Stimulated activated CD8-positive, alpha-beta memory T cell treated with anti-CD3 and anti-CD28 coated beads, Interleukin-2, amount 100 ng/mL, for 1 hour (primary cell): ENCODE measurements around the gene PDZRN4.
"Not testable (repeated sequence)": the region's sequence is repeated elsewhere in the genome, so short reads cannot be mapped to it uniquely, and the experiment has no call there.

Experiments
- DNase-seq, 2 donors: peaks; one replicate each; pipeline ENCODE4 v3.0.0-alpha.2; 2020; ENCODE audit warnings: low read depth in 2 of 2

PDZRN4 gene

DNA sequence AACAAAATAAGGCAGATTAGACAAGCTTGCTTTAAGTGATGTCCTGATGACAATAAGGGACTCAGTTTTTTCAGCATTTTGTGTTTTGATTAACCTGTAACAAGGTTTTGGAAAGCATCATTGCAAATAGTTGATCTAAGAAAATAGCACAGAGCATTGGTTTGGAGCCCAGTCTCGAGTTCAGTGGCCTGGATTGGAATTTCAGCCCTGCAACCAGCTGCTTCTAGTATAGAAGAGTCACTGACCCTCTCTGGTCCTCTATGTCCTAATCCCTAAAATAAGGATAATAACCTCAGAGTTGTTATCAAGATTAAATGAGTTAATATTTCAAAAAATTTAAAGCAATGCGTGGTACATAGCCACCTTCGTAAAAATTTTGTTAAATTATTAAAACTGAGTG lies 25.5 kb downstream of the PDZRN4 start:
- no peak for DNase-seq

DNA sequence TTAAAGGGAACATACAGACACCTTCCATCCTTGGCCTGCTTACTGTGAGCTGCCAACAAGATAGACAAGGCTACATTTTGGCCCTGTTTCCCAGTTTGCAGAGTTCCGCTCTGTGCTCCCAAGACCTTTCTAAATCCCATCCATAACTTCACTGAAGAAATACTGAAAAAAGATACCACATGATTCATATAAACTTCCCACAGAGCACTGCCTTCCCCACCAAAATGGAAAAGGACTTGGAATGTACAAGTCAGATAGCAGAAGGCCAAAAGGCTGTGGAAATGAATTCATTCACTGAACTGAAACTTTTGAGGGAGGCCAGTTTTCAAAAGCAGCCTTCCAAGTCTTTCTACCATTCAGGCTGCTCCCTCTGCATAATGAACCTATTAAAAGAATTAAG lies 29.6 kb downstream of the PDZRN4 start:
- no peak for DNase-seq

DNA sequence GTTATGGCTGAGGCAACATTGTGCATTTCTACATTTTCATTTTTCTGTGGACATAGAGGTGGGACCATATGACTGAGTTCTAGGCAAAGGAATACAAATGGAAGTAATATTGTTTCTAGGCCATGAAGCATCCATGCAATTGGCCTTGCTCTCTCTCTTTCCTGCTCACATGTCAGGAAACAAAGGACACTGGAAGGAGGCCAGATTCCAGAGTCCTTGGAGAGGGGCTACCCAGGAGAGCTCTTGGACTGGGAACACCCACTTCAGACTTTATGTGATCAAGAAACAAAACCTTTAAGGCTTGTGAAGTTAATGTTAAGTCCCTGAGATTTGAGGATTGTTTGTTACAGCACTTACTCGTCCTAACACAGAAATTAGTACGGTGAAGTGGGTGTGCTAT lies 32.8 kb downstream of the PDZRN4 start:
- no peak for DNase-seq

- DNase-seq = no peak
Observed at GRCh38 chr12:41221491-41221890, 33.4 kb downstream of the PDZRN4 start.

GRCh38 chr12:41223600-41223999 lies 35.5 kb downstream of the PDZRN4 start:
- DNase-seq = no peak

GRCh38 chr12:41224066-41224465 lies 35.9 kb downstream of the PDZRN4 start:
- DNase-seq = no peak

GRCh38 chr12:41225179-41225578 lies 37.1 kb downstream of the PDZRN4 start:
- no peak for DNase-seq

- DNase-seq = no peak
Observed at GRCh38 chr12:41228066-41228820, 40.1 kb downstream of the PDZRN4 start.

DNA sequence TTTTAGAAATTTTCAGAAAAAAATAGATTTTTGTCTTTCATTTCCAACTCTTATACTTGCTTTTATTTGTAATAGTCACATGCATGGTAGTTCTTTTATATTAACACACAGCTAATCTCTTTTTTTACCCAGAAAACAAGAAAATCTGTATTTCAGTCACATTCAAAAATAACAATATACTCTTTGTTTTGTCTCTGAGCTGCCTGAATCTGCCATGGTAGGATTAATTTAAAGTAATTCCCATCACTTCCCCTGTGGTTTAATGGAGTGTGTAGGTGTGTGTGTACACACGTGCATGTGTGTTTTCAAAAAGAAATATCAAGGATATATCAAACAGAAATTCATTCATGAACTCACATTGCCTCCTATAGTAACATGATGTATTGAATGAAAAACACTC lies 42.6 kb downstream of the PDZRN4 start:
- no peak for DNase-seq

- no peak for DNase-seq
Observed at GRCh38 chr12:41234692-41235091, 46.6 kb downstream of the PDZRN4 start.

GRCh38 chr12:41242603-41243002 lies 54.5 kb downstream of the PDZRN4 start:
- no peak for DNase-seq

DNA sequence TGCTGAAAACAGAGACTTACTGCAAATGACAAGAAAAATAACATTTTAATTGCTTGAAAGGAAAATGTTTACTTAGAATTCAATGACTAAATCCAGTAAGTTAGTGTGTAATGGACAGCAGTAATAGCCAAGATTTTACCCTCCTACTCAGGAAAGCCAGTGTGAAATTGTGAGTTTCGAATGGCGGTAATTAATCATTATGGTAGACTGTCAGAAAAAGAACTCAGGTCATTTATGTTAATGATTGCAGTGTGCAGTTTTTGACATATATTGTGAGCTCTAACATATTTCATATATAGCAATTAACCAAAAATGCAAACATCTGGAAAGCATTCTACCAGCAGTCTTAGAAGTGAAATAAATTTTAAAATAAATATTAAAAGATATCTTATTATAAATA lies 60.3 kb downstream of the PDZRN4 start:
- no peak for DNase-seq

DNA sequence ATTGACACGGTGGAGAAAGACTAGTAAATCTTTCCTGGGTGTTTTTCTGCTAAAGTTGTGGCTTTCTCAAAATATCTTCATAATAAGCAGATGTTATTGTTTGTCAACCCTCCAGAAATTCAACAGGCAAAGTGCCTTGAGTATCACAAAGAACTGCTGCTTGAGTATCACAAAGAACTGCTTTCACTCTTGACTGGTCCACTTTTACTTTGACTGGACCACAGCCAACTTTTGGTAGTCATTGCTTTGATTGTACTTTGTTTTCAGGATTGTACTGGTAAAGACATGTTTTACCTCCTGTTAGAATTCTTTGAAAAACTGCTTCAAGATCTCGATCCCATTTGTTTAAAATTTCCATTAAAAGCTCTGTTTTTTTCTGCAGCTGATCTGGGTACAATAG lies 62.6 kb downstream of the PDZRN4 start:
- DNase-seq = no peak

GRCh38 chr12:41254004-41254914 lies 66.1 kb downstream of the PDZRN4 start:
- DNase-seq = no peak

DNA sequence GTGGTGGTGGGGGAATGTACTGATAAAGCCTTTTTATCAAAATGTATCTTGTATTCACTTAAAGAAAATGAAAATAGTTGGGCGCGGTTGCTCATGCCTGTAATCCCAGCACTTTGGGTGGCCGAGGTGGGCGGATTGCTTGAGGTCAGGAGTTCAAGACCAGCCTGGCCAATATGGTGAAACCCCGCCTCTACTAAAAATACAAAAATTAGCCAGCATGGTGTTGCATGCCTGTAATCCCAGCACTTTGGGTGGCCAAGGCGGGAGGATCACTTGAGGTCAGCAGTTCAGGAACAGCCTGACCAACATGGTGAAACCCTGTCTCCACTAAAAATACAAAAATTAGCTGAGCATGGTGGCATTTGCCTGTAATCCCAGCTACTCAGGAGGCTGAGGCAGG lies 75.1 kb downstream of the PDZRN4 start:
- not testable (repeated sequence) for DNase-seq

DNA sequence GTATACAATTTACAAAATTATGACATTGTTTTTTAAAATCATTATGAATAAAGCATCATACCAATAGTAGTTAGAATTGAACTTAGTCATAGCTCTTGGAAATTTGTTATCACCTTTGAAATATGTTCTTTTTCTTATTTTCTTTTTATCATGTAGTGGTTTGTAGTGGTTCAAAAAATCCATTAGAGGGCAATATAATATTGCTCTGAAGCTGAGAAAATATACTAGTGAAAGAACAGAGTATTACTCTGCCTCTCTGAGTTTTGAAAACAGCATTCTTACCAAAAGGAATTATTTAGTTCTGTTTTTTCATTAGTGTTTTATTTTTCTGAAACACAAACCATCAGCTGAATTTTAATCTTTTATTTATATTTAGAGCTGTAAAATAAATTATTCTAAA lies 76.2 kb downstream of the PDZRN4 start:
- DNase-seq = no peak

DNA sequence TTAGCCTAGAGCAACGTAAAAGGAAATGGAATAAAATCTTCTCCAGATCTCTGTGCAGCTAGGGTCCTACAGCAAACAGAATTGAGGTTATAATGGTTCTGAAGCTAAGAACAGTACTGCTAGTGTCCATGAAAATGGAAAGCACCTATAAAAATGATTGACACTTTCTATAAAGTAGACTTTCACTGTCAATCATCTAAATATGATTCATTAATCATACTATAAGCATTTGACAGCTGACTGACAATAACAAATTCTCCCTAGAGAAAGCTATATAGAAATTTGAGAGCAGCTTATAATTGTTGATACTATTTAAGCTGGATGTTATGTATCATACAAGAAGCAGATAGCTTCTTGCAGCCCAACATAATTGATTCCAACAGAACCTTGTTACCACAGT lies 80.9 kb downstream of the PDZRN4 start:
- no peak for DNase-seq

DNA sequence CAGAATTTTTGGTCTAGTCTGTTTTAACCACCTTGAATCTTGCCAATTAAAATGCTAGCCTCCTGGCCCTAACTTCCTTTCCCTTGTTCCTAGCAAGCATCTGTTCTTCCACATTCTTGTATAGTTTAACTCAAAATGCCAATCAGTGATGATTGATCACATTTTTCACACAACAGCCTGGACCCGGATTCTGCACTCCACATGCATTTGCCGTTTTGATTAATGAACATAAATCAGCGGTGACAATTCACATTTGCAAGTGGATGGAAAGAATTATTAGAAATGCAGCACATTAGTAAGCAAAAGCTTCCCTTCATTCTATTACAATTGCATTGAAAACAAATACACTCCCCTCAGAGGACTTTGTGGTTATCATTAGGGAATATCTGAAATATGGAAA lies 83.4 kb downstream of the PDZRN4 start:
- no peak for DNase-seq

DNA sequence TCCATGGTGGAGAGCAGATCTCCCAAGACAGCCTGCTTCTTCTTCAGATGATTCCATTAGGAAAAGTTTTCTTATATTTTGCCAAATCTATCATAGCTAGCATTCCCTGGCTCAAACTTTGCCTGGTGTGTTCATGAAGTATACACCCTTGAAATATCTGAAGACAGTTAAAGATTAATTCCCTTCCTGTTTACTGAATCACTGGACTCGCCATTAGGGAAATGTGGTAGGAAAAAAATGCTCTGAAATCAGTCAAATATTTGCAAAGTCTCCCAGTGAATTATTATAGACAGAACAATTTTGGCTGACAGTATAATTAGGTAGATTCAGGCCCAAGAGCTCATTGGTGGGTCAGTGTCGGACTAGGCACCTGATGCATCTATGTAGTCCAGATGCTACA lies 86.5 kb downstream of the PDZRN4 start:
- no peak for DNase-seq

DNA sequence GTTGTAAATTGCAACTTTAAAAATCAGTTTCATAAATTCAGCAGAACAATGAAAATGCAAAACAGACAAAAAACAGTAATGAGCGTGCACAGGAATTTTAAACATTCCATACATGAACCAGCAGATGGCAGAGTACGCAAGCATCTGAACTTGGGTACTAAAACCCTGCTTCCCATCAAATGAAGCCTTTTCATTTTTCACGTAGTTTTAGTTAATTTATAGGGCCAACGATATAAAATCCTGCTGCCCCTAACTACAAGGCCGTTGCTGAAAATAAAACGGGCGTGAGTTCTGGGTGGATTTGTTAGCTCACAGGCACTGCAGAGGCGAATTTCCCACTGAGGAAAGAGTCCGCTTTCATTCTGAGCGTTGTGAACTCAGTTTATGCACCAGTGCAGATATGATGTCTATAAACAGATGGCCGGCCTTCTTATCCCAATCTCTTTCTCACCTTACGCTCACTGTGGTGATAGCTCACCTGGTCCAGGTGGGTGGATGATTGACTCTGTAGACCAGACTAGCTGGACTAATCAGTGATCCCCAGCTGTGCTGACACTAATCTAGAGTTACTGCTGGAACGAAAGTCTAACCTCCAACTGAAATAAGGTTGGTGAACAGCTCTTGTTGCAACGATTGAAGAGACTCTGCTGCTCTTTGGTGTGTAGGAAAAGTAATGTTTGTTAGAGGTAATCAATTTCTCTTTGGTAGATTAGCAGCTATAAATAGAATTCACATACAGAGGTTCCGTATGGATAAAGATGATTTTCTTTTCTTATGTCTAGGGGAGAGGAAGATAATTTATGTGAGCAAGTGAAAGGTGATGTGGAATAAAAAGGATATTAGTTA lies 89.2 kb downstream of the PDZRN4 start:
- DNase-seq = no peak

GRCh38 chr12:41277946-41278267 lies 89.8 kb downstream of the PDZRN4 start:
- no peak for DNase-seq

GRCh38 chr12:41280341-41281095 lies 92.4 kb downstream of the PDZRN4 start:
- not testable (repeated sequence) for DNase-seq
